Ovary (tissue), 3 donors: ENCODE results near the gene PLXDC2.

Source experiments
- CTCF ChIP-seq, 3 donors: fragments of 450-650 bp in 2 of 3; fragments of 200-600 bp in 1 of 3; IDR thresholded peaks; one replicate each; pipeline versions ENCODE4 v1.5.1 to v1.8.0; 2016 to 2022; ENCODE audit warnings: antibody characterized with exemption in 3 of 3, mild to moderate bottlenecking in 1 of 3
- EP300 ChIP-seq: sonication (generic); formaldehyde crosslinking; IDR thresholded peaks from one replicate; pipeline ENCODE4 v1.6.1; 2017; ENCODE audit warnings: antibody characterized with exemption
- donor health status: DM: no; HTN: no; CAD: no.

GRCh38 chr10:20162123-20162522, 345.9 kb downstream of the PLXDC2 start:
- no peak for TF ChIP-seq CTCF (IDR thresholded peaks at IDR 0.05)
- TF ChIP-seq EP300, result no peak
